IMR-90 (cell line): ENCODE results near the gene PAPSS2. TPM values are rescaled to one million over a fixed set of nuclear protein-coding genes. Genes with fewer than 3 reads are reported as not detected.

Experiments
- ATAC-seq: fragments of 200-7000 bp; cut with Tn5 transposase; 2 replicates; pipeline ENCODE4 v1.9.1; 2020; ENCODE audit warnings: low read depth, mild to moderate bottlenecking, moderate library complexity
- BruUV-seq: library from RNA; stranded (reverse); fragments of 400-500 nt; replicated peaks from 2 replicates; lab custom pipeline; 2021; lab: Mats Ljungman, UMichigan
- CTCF ChIA-PET: fragments of 300-600 bp; formaldehyde crosslinking; extraction: SDS; loops from one replicate; lab custom pipeline; 2021; ENCODE audit warnings: antibody characterized with exemption; lab: Yijun Ruan, JAX
- POLR2A ChIA-PET: fragments of 300-600 bp; sonication (Branson Sonifier 250); formaldehyde crosslinking; loops from one replicate; lab custom pipeline; 2022; ENCODE audit warnings: antibody characterized with exemption; ENCODE audit not compliant: unreplicated experiment; lab: Charles Lee
- DNase-seq: peaks from one replicate; pipeline ENCODE4 v3.0.0; 2013
- H2AFZ ChIP-seq: replicated peaks from 2 replicates; pipeline ENCODE3; 2013; ENCODE audit warnings: low read length, mild to moderate bottlenecking; ENCODE audit not compliant: poor library complexity
- H2AK5ac ChIP-seq: 2 replicates; pipeline ENCODE4 v1.6.1; 2013; ENCODE audit warnings: low read depth, low read length, inconsistent platforms
- H2AK9ac ChIP-seq: replicated peaks from 2 replicates; pipeline ENCODE3; 2013; ENCODE audit warnings: mild to moderate bottlenecking, low read depth, low read length, moderate library complexity; ENCODE audit not compliant: poor library complexity
- H2BK120ac ChIP-seq: 2 replicates; pipeline ENCODE4 v1.6.1; 2013; ENCODE audit warnings: low read depth, low read length, inconsistent platforms
- H2BK15ac ChIP-seq: 3 replicates; pipeline ENCODE4 v1.6.1; 2013; ENCODE audit warnings: low read depth, low read length, inconsistent platforms
- H2BK20ac ChIP-seq: 2 replicates; pipeline ENCODE4 v1.6.1; 2013; ENCODE audit warnings: low read depth, mild to moderate bottlenecking, inconsistent platforms, low read length, moderate library complexity
- H2BK5ac ChIP-seq: 2 replicates; pipeline ENCODE4 v1.6.1; 2013; ENCODE audit warnings: mild to moderate bottlenecking, low read depth, low read length, inconsistent platforms; ENCODE audit not compliant: poor library complexity, severe bottlenecking
- H3K14ac ChIP-seq: replicated peaks from 2 replicates; pipeline ENCODE4 v1.6.1; 2013; ENCODE audit warnings: low read depth, low read length, inconsistent platforms
- H3K18ac ChIP-seq: 2 replicates; pipeline ENCODE4 v1.6.1; 2013; ENCODE audit warnings: low read depth, low read length, control low read depth
- H3K23ac ChIP-seq: 2 replicates; pipeline ENCODE4 v1.6.1; 2013; ENCODE audit warnings: low read depth, low read length, inconsistent platforms
- H3K27ac ChIP-seq: 2 replicates; pipeline ENCODE4 v1.5.1; 2013; ENCODE audit warnings: mild to moderate bottlenecking, control low read depth, low read length; ENCODE audit not compliant: insufficient read depth
- H3K27me3 ChIP-seq: 2 replicates; pipeline ENCODE4 v1.6.1; 2013; ENCODE audit warnings: low read length; ENCODE audit not compliant: control insufficient read depth, insufficient read depth
- H3K36me3 ChIP-seq: 2 replicates; pipeline ENCODE4 v1.6.1; 2013; ENCODE audit warnings: low read length, mixed read lengths; ENCODE audit not compliant: control insufficient read depth, insufficient read depth
- H3K4ac ChIP-seq: 2 replicates; pipeline ENCODE4 v1.6.1; 2013; ENCODE audit warnings: low read depth, low read length, inconsistent platforms
- H3K4me1 ChIP-seq: 2 replicates; pipeline ENCODE4 v1.6.1; 2013; ENCODE audit warnings: low read length, mixed read lengths; ENCODE audit not compliant: control insufficient read depth, insufficient read depth
- H3K4me2 ChIP-seq: 2 replicates; pipeline ENCODE4 v1.6.1; 2013; ENCODE audit warnings: low read depth, mild to moderate bottlenecking, control low read depth, low read length, moderate library complexity
- H3K4me3 ChIP-seq: 2 replicates; pipeline ENCODE4 v1.5.1; 2013; ENCODE audit warnings: low read depth, mild to moderate bottlenecking, control low read depth, low read length, moderate library complexity; ENCODE audit not compliant: insufficient read depth
- H3K56ac ChIP-seq: 2 replicates; pipeline ENCODE4 v1.6.1; 2013; ENCODE audit warnings: low read length, inconsistent platforms; ENCODE audit not compliant: insufficient read depth; ENCODE audit errors: extremely low read depth
- H3K79me1 ChIP-seq, 2 experiments: 2 replicates each; pipeline ENCODE4 v1.6.1; 2013; ENCODE audit warnings: low read length in 2 of 2, inconsistent platforms in 1 of 2, low read depth in 1 of 2
- H3K9ac ChIP-seq: 2 replicates; pipeline ENCODE4 v1.6.1; 2013; ENCODE audit warnings: low read depth, low read length, control low read depth
- H3K9me1 ChIP-seq: 2 replicates; pipeline ENCODE4 v1.6.1; 2013; ENCODE audit warnings: low read length, inconsistent platforms; ENCODE audit not compliant: insufficient read depth
- H3K9me3 ChIP-seq: 2 replicates; pipeline ENCODE4 v1.6.1; 2013; ENCODE audit warnings: low read length; ENCODE audit not compliant: control insufficient read depth, insufficient read depth
- H4K20me1 ChIP-seq: 2 replicates; pipeline ENCODE4 v1.6.1; 2013; ENCODE audit warnings: low read length, inconsistent platforms; ENCODE audit not compliant: insufficient read depth
- H4K5ac ChIP-seq: 2 replicates; pipeline ENCODE4 v1.6.1; 2013; ENCODE audit warnings: mild to moderate bottlenecking, low read depth, low read length, control low read depth
- H4K8ac ChIP-seq, 2 experiments: 2 replicates each; pipeline ENCODE4 v1.6.1; 2013; ENCODE audit warnings: low read depth in 2 of 2, low read length in 2 of 2, control low read depth in 1 of 2, inconsistent platforms in 1 of 2
- H4K91ac ChIP-seq: 2 replicates; pipeline ENCODE4 v1.6.1; 2013; ENCODE audit warnings: low read depth, low read length, inconsistent platforms; ENCODE audit not compliant: insufficient read depth
- CEBPB ChIP-seq: IDR thresholded peaks from 2 replicates; pipeline ENCODE4 v1.6.1; 2012; ENCODE audit warnings: low read depth, low read length, improper control_type of control experiment
- CHD1 ChIP-seq: IDR thresholded peaks from 2 replicates; pipeline ENCODE4 v1.6.1; 2012; ENCODE audit warnings: low read depth, low read length, improper control_type of control experiment
- CTCF ChIP-seq: conservative IDR thresholded peaks from 2 replicates; pipeline ENCODE4 v1.5.1; 2012; ENCODE audit warnings: mild to moderate bottlenecking, low read depth, low read length, improper control_type of control experiment
- ELK1 ChIP-seq: fragments of 150-350 bp; IDR thresholded peaks from 2 replicates; pipeline ENCODE4 v1.6.1; 2016; ENCODE audit warnings: low read depth, mild to moderate bottlenecking, low read length, moderate library complexity, borderline replicate concordance
- FOS ChIP-seq: fragments of 150-350 bp; IDR thresholded peaks from 2 replicates; pipeline ENCODE4 v1.6.1; 2016; ENCODE audit warnings: low read depth, low read length
- MAFK ChIP-seq: IDR thresholded peaks from 2 replicates; pipeline ENCODE4 v1.6.1; 2012; ENCODE audit warnings: low read depth, low read length, improper control_type of control experiment
- MAZ ChIP-seq: IDR thresholded peaks from 2 replicates; pipeline ENCODE4 v1.6.1; 2012; ENCODE audit warnings: low read depth, mild to moderate bottlenecking, low read length, improper control_type of control experiment, moderate library complexity, borderline replicate concordance
- NFE2L2 ChIP-seq: fragments of 150-350 bp; IDR thresholded peaks from 2 replicates; pipeline ENCODE4 v1.6.1; 2016; ENCODE audit warnings: low read depth, mild to moderate bottlenecking, low read length
- POLR2A ChIP-seq: IDR thresholded peaks from 2 replicates; pipeline ENCODE4 v1.6.1; 2012; ENCODE audit warnings: mild to moderate bottlenecking, low read depth, low read length
- RAD21 ChIP-seq: IDR thresholded peaks from 2 replicates; pipeline ENCODE4 v1.6.1; 2012; ENCODE audit warnings: low read length, improper control_type of control experiment
- RCOR1 ChIP-seq: IDR thresholded peaks from 2 replicates; pipeline ENCODE4 v1.6.1; 2012; ENCODE audit warnings: mild to moderate bottlenecking, low read length, improper control_type of control experiment; ENCODE audit not compliant: insufficient replicate concordance
- SMC3 ChIP-seq: fragments of 150-350 bp; IDR thresholded peaks from 2 replicates; pipeline ENCODE4 v1.6.1; 2016; ENCODE audit warnings: low read depth, mild to moderate bottlenecking, antibody characterized with exemption, low read length, moderate library complexity
- USF2 ChIP-seq: fragments of 150-350 bp; IDR thresholded peaks from 2 replicates; pipeline ENCODE4 v1.6.1; 2017; ENCODE audit warnings: mild to moderate bottlenecking, antibody characterized with exemption, low read length, low read depth
- dilution Hi-C: fragments of 300-500 bp; cut with HindIII; formaldehyde crosslinking; loops from one replicate; pipeline ENCODE4 v1.14.3; 2018; ENCODE audit warnings: low sequenced_read_pairs; ENCODE audit not compliant: unreplicated experiment
- in situ Hi-C: fragments of 300-500 bp; cut with MboI; formaldehyde crosslinking; loops from 3 replicates; pipeline ENCODE4 v1.14.3; 2019; ENCODE audit warnings: low sequenced_read_pairs, inconsistent platforms, mixed read lengths
- intact Hi-C: fragments of 100-400 bp; cut with micrococcal nuclease; formaldehyde crosslinking; loops from 2 replicates; pipeline ENCODE4 v1.10.0; 2022
- polyA plus RNA-seq, 3 experiments: library from polyadenylated mRNA; depleted of rRNA; stranded (reverse); fragments of >200 nt; gene quantifications; 2 replicates each; pipeline ENCODE4 v1.2.3, GENCODE V29; 2012; ENCODE audit warnings: low replicate concordance in 1 of 3
- total RNA-seq: library from RNA; depleted of rRNA; stranded (reverse); fragments of >200 nt; gene quantifications from 2 replicates; pipeline ENCODE4 v1.2.3, GENCODE V29; 2012

PAPSS2 gene
- total and polyA plus RNA-seq, 2 of the 4 experiments (the other 2 are of a cell fraction), result 55.0 to 63.3 TPM

- ChIA-PET POLR2A (no interaction called here), CTCF (interaction anchor here (1.0 to 1.2 kb wide), 3 partner anchors 9 to 93 kb away, joined by 3 to 4 read pairs (median 4); no protein-coding TSS in a partner anchor)
- H2BK120ac ChIP-seq, result no peak overlapping the region
- intact Hi-C loops, result no loop called here
- peaks cover 2% of the 10 kb centered on the region for H3K4me1 ChIP-seq
- no peaks in the 10 kb centered on the region for H3K27me3 ChIP-seq
- H3K9me1 ChIP-seq, result peaks cover 4% of the 10 kb centered on the region; the same call in 1 of the 2 replicates
- H3K36me3 ChIP-seq, result peaks cover 10% of the 10 kb centered on the region
- H2BK5ac ChIP-seq, result no peak overlapping the region
- no peak overlapping the region for H4K8ac ChIP-seq
- TF ChIP-seq CTCF (no peak), POLR2A (no peak), NFE2L2 (no peak), CEBPB (no peak), RCOR1 (no peak), RAD21 (no peak), FOS (no peak), CHD1 (no peak), USF2 (no peak), ELK1 (no peak), SMC3 (no peak), MAZ (no peak), MAFK (no peak)
- H4K20me1 ChIP-seq, result no peaks in the 10 kb centered on the region; the same call in 1 of the 2 replicates
- no peak overlapping the region for H2BK15ac ChIP-seq
- H3K9ac ChIP-seq, result no peak overlapping the region
- dilution Hi-C loops, result no loop called here
- no peak overlapping the region for H3K4ac ChIP-seq
- BruUV-seq, result no TSS peak
- H3K56ac ChIP-seq, result no peak overlapping the region
- no peak overlapping the region for H2AK9ac ChIP-seq
- in situ Hi-C loops, result no loop called here
- no peak overlapping the region for H2AK5ac ChIP-seq
- peaks cover 0 to 13% of the 10 kb centered on the region in 2 experiments; a peak in 3 of 4 replicates for H3K79me1 ChIP-seq
- H3K18ac ChIP-seq, result no peak overlapping the region
- no peak overlapping the region for H3K23ac ChIP-seq
- H2BK20ac ChIP-seq, result no peak overlapping the region
- H3K14ac ChIP-seq, result no peak overlapping the region
- no peak overlapping the region for H3K4me3 ChIP-seq
- no peak overlapping the region for H4K91ac ChIP-seq
- ATAC-seq (no peak), DNase-seq (no peak)
- no peak overlapping the region for H3K27ac ChIP-seq
- no peak overlapping the region for H4K5ac ChIP-seq
- H3K9me3 ChIP-seq, result no peaks in the 10 kb centered on the region
- H2AFZ ChIP-seq, result no peak overlapping the region
- H3K4me2 ChIP-seq, result no peak overlapping the region
Measured at GRCh38 chr10:87750817-87751216, 91.1 kb downstream of the PAPSS2 start.
